NCI-H1105 (cell line): ENCODE measurements around the gene GOLGA6C.
"Not testable (repeated sequence)": the region's sequence is repeated elsewhere in the genome, so short reads cannot be mapped to it uniquely, and the experiment has no call there.

Source experiments
- DNase-seq: peaks from one replicate; lab custom pipeline; 2025; lab: John Stamatoyannopoulos, UW

The GOLGA6C gene, protein sequence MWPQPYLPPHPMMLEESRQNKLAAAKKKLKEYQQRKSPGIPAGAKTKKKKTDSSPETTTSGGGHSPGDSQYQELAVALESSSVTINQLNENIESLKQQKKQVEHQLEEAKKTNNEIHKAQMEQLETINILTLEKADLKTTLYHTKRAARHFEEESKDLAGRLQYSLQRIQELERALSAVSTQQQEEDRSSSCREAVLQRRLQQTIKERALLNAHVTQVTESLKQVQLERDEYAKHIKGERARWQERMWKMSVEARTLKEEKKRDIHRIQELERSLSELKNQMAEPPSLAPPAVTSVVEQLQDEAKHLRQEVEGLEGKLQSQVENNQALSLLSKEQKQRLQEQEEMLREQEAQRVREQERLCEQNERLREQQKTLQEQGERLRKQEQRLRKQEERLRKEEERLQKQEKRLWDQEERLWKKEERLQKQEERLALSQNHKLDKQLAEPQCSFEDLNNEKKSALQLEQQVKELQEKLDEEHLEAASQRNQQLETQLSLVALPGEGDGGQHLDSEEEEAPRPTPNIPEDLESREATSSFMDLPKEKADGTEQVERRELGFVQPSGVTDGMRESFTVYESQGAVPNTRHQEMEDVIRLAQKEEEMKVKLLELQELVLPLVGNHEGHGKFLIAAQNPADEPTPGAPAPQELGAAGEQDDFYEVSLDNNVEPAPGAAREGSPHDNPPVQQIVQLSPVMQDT

DNA sequence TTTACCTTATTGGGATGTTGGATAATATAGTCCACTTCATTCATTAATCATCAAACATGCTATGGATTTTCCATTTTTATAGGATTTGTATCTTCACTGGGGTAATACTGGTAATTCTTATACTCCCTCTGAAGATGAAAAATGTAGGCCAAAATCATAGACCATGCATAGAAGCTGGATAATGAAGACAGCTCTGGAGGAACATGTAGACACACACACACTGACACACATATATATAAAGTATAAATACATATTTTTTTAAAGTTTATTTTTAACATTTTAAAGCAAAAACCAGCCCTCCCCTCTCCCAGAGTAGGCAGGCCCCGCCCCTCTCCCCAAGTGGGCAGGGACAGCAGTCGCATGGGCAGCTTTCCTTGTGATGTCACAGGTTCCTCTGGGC is at the start of gene GOLGA6C:
Gene GOLGA6C, plus strand, starts transcription at position 301 of the 400 bp plus-strand sequence. CDS start 265 bp downstream, outside the sequence.
- not testable (repeated sequence) for DNase-seq

DNA sequence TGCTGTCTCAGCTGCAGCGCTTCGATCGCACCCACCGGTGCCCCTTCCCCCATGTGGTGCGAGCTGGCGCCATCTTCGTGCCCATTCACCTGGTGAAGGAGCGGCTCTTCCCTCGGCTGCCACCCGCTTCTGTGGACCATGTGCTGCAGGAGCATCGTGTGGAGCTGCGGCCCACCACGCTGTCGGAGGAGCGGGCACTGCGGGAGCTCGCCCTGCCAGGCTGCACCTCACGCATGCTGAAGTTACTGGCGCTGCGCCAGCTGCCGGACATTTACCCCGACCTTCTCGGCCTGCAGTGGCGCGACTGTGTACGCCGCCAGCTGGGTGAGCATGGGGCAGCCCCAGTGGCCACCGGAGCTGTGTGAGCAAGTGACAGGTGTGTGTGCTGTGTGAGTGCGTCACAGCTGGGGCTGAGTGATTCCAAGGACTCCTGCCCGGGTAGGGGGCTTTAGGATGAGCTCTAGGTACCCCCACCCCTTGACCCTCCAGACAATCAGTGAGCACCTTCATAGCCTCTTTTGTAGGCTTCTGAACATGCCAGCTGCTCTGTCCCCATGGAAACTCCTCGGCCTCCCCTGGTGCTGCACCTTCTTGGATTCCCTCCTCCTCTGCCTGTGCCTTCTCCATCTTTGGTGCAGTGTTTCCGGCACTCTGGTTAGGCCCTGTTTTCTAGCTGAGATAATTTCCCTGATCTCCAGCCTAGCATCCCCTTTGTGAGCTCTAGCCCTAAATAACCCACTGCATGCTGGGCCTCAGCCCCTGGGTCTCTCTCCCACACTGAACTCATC is 49.4 kb upstream of the GOLGA6C start:
- DNase-seq: no peak

DNA sequence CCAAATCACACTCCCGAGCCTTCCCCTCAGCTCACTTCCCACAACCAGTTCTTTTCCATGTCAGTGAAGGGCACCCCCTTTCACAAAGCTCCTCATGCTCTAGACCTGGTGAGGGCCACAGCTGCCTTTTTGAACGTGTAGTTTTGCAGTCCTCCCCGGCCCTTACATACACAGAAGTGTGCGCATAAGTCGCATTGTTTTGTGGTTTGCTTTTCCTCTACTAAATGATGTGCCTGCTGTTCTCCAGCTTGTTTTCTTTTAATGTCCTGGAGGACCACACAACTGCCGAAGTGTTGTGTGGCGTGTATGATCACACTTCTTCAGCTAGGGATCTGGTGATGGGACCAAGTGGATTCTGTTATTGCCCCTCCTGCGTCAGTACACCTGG is 48.9 kb upstream of the GOLGA6C start:
- DNase-seq: no peak

DNA sequence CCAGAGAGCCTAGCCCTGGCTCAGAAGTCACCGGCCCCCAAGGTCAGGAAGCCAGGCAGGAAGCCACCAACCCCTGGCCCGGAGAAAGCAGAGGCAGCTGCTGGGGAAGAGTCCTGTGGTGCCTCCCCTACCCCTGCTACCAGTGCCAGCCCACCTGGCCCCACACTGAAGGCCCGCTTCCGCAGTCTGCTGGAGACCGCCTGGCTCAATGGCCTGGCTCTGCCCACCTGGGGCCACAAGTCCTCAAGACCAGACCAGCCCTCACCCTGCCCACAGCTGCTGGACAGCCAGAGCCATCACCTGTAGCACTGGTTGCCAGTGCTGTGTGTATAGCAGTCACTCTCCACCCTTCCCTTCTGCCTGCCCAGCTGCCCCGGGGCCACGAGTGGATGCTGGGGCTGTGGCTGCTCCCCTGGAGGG is 47.3 kb upstream of the GOLGA6C start:
- DNase-seq: no peak

DNA sequence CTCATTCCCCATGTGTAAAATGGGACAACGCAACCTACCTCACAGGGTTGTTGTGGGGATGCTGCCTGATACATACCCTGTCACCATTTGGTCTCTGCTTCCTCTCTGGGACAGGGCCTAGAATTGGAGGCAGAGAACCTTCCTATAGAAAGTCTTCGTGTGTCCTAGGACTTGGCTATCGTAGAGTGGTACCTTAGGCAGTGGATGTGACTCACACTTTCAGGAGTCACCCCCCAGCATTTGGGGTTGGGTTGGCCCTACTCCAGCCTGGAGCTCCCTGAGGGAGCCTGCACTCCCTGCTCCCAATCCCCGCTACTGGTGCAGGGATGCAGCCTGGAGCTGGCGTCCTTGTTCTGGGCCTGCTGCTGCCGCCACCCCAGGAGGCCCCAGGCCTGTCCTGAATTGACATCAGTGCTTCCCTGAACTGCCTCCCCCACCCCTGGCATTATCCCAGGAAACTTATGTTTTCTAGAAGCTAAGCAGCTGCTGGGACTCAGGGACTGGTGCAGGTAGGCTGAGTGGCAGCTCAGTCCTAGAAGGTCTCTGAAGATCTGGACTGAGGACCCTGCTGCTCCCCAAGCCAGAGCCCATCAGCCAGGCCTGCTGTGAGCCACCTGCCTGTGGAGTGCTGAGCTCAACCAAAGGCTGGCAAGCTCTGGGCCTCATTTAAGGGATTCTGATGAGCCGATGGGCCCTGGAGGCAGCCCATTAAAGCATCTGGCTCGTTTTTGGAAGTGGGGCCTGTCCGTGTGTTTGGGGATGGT is 46.5 kb upstream of the GOLGA6C start:
- no peak for DNase-seq

DNA sequence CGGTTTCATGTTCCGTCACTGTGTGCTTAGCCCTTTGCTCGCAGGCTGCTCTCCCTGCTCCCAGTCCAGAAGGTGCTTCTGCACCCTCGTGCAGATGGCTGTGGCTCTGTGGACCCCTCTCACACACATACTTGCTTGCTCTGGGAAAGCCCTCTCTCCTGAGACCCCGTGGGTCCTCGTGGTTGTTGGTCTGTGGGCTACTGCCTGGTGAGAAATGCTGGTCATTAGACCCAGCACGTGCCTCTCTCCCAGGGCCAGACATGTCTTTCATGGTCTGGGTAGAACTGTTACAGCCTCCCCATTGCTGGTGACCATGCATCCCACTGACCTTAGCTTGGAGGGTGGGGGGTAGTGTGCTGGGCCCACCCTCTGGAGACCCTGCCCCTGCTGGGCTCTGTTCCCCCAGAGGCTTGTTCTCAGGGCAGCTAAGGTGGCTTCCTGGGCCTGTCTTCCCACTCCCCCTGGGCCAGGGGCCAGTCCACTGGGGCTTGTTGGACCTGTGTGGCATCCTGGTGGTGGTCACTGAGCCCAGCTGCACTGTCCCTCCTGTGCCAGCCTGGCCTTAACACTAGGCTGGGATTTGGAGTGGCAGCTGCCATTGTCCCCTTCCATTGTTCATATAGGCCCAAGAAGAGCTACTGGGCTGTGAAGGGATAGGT is 45.8 kb upstream of the GOLGA6C start:
- no peak for DNase-seq

DNA sequence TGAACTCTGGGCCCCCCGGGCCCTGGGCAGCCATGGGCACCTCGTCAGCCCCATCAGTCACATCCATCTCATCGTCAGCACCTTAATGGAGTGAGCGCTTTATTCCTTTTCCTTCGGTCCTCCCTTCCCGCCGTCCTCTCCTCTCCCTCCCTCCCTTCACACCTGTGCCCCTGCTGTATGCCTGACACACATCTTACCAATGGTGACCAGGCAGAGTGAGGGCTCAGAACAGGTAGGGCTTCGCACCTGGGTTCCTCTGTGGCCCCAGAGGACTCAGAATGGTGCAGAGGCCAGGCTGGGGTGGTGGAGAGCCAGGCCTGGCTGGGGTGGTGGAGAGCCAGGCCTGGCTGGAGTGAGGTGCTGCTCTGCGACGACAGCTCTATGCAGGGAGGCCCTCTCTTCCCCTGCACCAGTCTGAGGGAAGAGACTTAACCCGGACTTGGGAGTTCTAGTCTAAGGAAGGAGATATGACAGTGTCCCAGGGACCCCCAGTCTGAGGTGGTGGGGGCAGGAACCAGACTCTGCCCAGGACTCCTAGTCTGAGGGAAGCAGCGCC is 44.8 kb upstream of the GOLGA6C start:
- no peak for DNase-seq

DNA sequence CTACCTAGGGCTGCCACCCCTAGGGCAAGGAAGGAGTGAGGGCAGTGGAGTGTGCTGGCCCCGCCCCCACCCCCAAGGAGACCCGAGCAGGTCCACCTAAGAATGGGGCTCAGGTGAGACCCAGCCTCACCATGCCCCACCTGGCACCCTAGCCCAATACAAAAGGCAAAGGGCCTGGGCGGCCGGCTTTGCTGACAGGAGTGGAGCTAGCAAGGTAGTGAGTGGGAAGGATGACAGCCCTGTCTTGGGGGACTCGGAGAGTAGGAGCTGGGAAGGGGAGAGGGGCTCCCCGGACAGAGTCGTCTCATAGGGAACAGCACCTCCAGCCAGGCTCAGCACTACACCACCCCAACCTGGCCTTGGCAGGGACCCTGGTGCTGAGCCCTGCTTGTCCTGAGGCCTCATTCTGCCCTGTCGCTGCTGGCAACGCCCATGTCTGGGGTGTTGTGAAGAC is 44.3 kb upstream of the GOLGA6C start:
- no peak for DNase-seq

DNA sequence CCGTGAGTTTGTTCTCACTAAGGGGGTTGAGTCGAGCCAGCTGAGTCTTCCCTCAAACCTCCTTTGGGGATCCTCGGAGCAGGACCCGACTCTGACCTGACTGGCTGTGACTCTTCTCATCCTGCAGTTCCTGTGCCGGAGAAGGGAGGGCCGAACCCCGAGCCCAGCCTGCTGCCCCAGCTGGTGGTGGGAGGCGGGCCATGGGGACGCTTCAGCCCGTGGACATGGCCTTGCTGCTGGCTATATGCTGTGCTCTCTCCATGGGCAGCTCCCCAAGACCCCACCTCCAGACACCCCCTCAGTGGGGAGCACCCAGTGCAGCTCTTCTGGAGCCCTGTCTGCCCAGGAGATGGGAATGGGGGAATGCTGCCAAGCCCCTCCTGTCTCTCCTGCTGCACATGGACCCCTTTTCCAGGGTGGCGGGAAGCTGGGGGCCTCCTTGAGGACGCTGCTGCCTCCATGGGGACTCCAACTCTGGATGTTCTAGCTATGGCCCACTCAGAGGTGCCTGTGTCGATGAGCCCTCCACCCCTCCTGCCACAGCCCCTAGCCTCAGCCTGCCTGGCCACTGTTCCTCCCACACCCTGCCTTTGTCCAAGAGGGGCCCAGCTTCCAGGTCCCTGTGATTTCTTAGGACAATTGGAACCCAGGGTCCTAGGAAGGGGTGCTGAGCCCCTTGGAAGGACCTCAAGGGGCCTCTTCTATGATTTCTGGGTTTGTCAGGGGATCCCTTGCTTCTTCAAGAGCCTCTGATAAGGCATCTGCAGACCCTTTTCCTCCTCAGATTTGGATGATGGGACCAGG is 43.6 kb upstream of the GOLGA6C start:
- no peak for DNase-seq

DNA sequence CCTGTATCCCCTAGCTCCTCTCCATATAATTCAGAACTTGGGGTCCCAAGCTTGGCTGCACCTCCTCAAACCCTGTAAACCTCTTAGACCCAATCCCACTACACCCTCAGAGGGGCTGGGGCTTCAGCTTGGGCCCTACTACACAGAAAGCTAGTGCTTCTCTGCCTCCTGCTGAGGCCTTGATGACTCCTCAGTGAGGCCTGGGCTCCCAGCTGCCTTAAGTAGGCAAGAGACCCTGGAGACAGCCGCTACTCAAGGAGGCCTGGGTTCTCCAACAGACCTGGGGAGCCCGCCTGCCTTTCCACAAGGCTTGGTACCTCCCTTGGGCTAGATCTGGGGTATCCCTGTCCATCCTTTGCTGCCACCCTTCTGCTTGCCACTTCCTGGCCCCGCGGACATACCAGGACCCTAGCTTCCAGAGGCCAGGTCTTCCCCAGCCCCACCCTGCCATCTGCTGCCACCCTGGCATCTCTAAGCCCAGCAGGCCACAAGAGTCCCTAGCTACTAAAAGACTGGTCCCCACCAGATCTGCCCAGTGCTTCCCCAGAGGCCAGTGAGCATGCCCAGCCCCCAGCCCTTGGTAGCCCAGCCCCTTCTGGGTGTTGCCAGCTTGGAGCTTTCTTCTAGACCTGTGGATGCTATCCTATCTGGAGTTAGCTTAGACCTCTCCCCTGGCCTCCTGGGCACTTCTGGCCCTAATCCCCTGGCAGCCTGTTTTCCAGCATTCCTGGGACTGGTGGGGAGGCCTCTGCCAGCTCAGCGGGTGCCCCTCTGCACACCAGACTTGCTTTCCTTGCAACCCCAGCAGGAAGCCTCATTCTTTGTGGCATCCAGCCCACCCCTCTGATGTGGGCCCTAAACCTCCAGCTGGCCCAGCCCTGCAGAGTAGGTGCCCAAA is 42.8 kb upstream of the GOLGA6C start:
- DNase-seq: no peak

DNA sequence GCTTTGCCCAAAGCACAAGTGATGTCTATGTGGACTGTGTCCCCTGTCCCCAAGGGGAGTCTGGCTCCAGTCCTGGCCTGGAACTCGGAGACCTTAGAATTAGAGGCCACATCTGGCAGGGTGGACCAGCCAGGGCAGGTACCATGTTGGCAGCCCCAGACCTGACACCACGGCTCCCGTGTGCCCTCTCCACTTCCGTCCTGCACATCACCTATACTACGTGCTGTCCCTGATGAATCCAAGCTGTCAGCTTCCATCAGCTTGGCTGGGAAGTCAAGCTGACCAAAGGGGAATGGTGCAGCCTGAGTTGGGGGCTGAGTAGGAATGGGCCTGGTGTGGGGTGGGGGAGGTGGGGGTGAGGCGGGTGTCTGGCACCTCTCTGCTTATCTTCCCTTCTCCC is 41.1 kb upstream of the GOLGA6C start:
- DNase-seq: no peak

DNA sequence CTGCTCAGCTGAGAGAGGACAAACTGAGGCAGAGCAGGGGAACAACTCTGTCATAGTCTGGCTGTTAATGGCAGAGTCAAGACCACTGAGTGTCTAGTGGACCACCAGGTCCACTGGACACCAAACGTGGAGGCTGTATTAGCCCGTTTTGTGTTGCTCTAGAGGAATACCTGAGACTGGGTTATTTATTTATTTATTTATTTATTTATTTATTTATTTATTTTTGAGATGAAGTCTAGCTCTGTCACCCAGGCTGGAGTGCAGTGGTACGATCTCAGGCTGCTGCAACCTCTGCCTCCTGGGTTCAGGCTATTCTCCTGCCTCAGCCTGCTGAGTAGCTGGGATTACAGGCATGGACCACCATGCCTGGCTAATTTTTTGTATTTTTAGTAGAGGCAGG is 40.6 kb upstream of the GOLGA6C start:
- not testable (repeated sequence) for DNase-seq

DNA sequence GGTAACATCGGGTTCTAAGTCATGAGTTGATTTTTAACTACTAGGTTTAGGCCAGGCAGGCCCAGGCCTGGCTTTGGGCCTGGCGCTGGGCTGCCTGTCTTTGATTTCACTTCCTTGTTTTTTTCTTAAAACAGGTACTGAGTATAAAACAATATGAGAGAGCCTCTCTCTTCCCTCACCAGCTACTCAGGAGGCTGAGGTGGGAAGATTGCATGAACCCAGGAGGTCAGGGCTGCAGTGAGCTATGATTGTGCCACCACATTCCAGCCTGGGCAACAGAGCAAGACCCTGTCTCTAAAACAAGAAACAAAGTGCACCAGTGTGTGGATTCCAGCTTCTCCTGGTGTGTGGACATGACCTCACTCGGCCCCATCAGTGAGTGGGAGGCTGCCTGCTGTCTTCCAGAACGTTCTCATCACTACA is 38.6 kb upstream of the GOLGA6C start:
- not testable (repeated sequence) for DNase-seq

DNA sequence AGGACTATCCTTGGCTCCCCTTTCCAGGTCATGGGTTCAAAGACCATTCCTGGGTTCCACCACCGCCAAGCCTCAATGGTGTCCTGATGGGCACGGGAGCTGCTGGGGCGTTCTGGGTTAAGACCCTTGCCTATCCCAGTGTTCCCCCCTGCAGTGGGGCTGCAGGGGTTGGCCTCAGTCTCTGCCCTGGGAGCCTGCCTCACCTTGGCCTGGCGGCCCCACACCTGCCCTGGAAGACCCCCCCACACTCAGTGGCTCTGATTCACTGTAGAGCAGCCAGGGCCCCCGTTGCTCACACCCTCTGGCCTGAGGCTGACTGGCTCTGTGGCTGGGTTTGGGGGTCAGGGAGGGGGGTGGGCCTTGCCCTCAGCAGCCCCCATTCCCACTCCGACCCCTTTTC is 34.4 kb upstream of the GOLGA6C start:
- DNase-seq: no peak

DNA sequence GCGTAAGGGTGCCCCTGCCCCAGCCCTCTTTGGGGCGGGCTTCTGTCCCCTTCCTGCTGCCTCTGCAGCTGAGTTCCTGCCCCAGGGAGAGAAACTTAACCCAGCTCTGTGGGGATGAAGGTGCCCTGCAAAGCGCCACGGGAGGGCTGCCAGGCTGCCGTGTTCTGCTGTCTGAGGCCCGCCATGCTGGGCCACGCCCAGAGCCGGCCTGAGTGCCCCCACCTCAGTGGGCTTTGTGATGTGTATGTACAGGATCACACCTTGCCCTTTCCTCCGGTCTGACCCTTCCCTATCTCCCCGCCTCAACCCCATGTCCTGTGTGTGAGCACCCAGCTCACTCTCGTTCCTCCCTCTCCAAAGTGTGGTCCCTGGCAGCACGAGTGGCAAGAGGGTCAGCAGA is 33.9 kb upstream of the GOLGA6C start:
- no peak for DNase-seq

DNA sequence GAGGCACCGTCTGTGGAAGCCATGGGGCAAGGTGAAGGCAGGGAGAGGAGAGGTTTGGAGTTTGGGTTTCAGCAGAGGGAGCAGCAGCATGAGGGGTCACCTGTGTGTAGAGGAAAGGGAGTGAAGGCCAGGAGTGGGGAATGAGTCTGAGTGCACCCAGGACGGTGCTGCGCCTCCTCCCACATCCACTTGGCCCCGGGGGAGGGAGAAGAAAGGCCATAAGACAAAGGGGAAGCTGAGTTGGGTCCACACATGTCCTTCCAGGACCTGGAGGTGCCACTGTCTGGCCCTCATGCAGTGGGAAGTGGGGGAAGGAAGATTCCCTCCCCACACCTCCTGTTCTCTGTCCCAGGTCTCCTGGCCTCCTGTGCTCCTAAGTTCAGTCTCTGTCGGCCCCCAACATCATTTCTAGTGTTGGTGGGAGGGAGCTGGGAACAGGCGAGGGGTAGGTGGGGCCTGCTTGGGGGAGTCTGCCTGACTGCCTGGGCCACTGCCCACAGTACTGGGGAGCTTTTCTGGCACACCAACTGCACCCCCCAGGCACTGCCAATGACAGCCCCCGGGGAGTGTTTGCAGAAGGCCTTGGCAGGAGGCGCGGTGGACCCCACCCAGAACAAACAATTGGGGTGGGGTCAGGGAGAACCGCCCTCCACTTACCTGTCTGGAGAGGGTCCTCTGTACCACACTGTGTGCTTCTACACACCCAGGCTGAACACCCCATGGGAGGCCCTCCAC is 32.9 kb upstream of the GOLGA6C start:
- DNase-seq: not testable (repeated sequence)

DNA sequence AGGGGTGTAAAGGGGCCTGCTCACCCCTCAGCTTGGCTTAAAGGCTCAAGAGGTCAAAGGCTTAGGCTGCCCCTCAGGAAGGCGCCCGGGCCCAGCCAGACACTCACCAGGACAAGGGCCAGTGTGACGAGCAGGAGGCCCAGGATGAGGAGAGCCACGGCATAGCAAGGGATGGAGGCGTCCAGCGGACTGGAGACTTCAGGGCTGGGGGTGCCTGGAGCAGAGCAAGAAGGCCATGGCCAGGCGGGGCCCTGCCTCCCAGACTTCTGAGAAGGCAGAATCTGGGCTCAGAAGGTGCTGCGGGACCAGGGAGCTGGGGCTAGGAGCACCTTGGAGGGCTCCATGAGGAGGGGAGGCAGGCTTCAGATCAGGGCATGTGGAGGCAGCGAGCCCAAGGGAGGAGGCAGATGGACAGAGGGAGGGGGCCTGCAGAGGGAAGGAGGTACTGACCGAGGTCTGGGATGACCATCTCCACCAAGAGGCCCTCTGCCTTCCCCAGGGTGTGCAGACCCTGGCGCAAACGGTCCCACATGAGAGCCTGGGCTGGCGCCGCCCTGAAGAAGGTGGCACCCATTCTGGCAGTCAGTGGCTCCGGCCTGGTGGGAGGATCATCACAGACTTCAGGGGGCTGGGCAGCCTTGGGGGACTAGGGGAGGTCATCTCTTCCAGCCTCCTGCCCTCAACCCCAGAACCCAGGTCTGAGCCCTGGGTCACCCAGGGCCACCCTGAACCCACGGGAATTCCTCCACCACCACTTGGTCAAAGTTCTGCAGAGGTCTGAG is 32.0 kb upstream of the GOLGA6C start:
- no peak for DNase-seq
